Hepatocyte (in vitro differentiated cells): Measurements from ENCODE around the gene GCLM.
"Not testable (repeated sequence)": the region's sequence is repeated elsewhere in the genome, so short reads cannot be mapped to it uniquely, and the experiment has no call there.

Experiments used
- EZH2phosphoT487 ChIP-seq: fragments of 200-600 bp; sonication (generic); IDR thresholded peaks from one replicate; pipeline ENCODE4 v1.6.1; 2018; ENCODE audit warnings: antibody characterized with exemption, mild to moderate bottlenecking, low read depth, moderate library complexity; ENCODE audit not compliant: unreplicated experiment, severe bottlenecking
- TF ChIP-seq, protein P1 (sequence below): fragments of 200-600 bp; sonication (generic); IDR thresholded peaks from 2 replicates; pipeline ENCODE4 v1.5.1; 2016; ENCODE audit warnings: antibody characterized with exemption, mild to moderate bottlenecking; ENCODE audit not compliant: poor library complexity

DNA sequence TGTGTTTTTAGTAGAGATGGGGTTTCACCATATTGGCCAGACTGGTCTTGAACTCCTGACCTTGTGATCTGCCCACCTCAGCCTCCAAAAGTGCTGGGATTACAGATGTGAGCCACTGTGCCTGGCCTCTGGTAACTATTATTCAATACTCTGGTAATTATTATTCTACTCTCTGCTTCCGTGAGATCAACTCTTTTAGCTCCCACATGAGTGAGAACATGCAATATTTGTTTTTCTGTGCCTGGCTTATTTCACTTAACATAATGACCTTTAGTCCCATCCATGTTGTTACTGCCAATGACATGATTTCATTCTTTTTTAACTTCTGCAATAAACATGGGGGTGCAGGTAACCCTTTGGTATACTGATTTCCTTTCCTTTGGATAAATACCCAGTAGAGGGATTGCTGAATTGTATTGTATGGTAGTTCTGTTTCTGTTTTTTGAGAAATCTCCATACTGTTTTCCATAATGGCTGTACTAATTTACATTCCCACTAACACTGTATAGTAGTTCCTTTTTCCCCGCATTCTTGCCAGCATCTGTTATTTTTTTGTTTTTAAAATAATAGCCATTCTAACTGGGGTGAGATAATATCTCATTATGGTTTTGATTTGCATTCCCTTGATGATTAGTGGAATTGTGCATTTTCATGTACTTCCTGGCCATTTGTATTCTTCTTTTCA, 37.9 kb upstream of the GCLM start:
- TF ChIP-seq, protein P1, sequence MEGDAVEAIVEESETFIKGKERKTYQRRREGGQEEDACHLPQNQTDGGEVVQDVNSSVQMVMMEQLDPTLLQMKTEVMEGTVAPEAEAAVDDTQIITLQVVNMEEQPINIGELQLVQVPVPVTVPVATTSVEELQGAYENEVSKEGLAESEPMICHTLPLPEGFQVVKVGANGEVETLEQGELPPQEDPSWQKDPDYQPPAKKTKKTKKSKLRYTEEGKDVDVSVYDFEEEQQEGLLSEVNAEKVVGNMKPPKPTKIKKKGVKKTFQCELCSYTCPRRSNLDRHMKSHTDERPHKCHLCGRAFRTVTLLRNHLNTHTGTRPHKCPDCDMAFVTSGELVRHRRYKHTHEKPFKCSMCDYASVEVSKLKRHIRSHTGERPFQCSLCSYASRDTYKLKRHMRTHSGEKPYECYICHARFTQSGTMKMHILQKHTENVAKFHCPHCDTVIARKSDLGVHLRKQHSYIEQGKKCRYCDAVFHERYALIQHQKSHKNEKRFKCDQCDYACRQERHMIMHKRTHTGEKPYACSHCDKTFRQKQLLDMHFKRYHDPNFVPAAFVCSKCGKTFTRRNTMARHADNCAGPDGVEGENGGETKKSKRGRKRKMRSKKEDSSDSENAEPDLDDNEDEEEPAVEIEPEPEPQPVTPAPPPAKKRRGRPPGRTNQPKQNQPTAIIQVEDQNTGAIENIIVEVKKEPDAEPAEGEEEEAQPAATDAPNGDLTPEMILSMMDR, result not testable (repeated sequence)
- not testable (repeated sequence) for TF ChIP-seq EZH2phosphoT487
